ENCODE measurements around the gene KIAA1143. TPM values are rescaled to one million over a fixed set of nuclear protein-coding genes. Genes with fewer than 3 reads are reported as not detected.
A peak's percentile ranks its signal among the peaks of the same experiment; 100 is the strongest.

Gene KIAA1143
- total RNA-seq, 2 experiments from 2014 or later = 36.6 to 39.1 TPM

- POLR2A ChIA-PET = no interaction called here
- ATAC-seq = no peak
- Mint-ChIP-seq H3K4me3 (no peak overlapping the region), H3K27me3 (no peaks in the 10 kb centered on the region), H3K4me1 (ENCODE audit: low read depth) (no peaks in the 10 kb centered on the region), H3K27ac (no peak overlapping the region), H3K9me3 (peaks cover 70% of the 10 kb centered on the region), H3K36me3 (ENCODE audit: low read depth) (peaks cover 78% of the 10 kb centered on the region)
- no peak for TF ChIP-seq CTCF (IDR thresholded peaks at IDR 0.05)
- CTCF ChIA-PET = no interaction called here
- DNase-seq = no peak
- intact Hi-C loops (cut with micrococcal nuclease) = no loop called here
Measured at GRCh38 chr3:44721231-44722102, 40.0 kb downstream of the KIAA1143 start.

DNA sequence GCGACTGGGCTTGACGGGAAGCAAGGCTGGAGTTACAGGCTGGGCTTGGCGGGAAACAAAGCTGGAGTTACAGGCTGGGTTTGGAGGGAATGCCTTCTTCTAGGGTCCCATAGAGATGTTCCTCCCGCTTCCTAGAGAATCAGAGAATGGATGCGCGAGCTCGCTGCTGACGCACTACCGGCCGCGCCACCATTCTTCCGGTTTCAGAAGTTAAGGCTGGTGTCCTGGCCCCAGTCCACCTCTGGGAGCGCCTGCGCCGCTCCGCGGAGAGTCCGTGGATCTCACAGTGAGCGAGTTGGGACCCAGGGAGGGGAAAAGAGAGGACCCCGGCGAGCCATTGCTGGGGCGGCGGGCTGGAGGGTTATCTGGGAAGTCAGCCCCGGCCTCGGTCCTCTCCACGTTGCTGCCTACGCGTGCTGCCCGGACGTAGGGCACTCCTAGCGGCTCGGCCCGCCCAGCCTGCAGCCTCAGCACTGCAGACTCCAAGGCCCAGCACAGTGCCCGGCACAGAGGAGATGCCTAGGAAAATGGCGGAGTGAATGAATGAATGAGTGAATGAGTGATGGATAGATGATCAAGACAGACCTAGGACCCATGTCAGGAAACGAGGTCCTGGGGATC is 48.9 kb downstream of the KIAA1143 start, which contains the start of gene ZNF502:
ZNF502 (plus strand) TSS at position 206 of the 621 bp plus-strand sequence. CDS start 7,602 bp downstream, outside the sequence.
- H3K4me3 Mint-ChIP-seq = peak within 1 kb of the TSS; percentile 92
- CTCF ChIA-PET = interaction anchor here (0.8 to 1.6 kb wide), 4 partner anchors 17 to 93 kb away, joined by 3 to 9 read pairs (median 4); partner anchors contain the start of genes ZNF197 and ZNF501
- H3K27me3 Mint-ChIP-seq = peaks cover 16% of the 10 kb centered on the region
- peaks cover 38% of the 10 kb centered on the region for H3K9me3 Mint-ChIP-seq
- peak; percentile 95 for ATAC-seq
- peaks cover 52% of the 10 kb centered on the region for H3K36me3 Mint-ChIP-seq (ENCODE audit: low read depth)
- peak within 1 kb of the TSS; percentile 86 for H3K27ac Mint-ChIP-seq
- intact Hi-C loops (cut with micrococcal nuclease) = loop anchor here (1.0 to 10.0 kb wide), 2 partner anchors 17 to 178 kb away; partner anchors contain the start of gene ZNF501
- H3K4me1 Mint-ChIP-seq (ENCODE audit: low read depth) = peaks cover 18% of the 10 kb centered on the region
- peak; percentile 19 for TF ChIP-seq CTCF (IDR thresholded peaks at IDR 0.05)
- peak; percentile 84 for DNase-seq
- POLR2A ChIA-PET = interaction anchor here (0.9 to 1.8 kb wide), 4 partner anchors 14 to 72 kb away, joined by 3 to 8 read pairs (median 6); partner anchors contain the start of genes KIAA1143, KIF15 and ZNF501

Other genes starting within 250 kb of the KIAA1143 start
- 1 to 10 TPM; 4.0 to 4.7 TPM for gene ZKSCAN7, start 206.4 kb downstream of the KIAA1143 start, total RNA-seq
- gene ZNF660, start 176.7 kb downstream of the KIAA1143 start, total RNA-seq = 1 to 10 TPM; 1.0 to 1.2 TPM
- 10 to 100 TPM; 10.6 to 11.6 TPM for gene ZNF197, start 136.6 kb downstream of the KIAA1143 start, total RNA-seq
- 1 to 10 TPM; 5.4 to 5.8 TPM for gene ZNF35, start 112.9 kb downstream of the KIAA1143 start, total RNA-seq
- gene ZNF502, start 49.0 kb downstream of the KIAA1143 start, total RNA-seq = 1 to 10 TPM; 2.0 to 2.3 TPM
- 1 to 10 TPM; 2.7 to 3.2 TPM for gene ZNF501, start 32.0 kb downstream of the KIAA1143 start, total RNA-seq
- gene KIF15, start 175 bp upstream of the KIAA1143 start, total RNA-seq = 10 to 100 TPM; 38.1 to 41.9 TPM
- 10 to 100 TPM; 11.3 to 11.8 TPM for gene TMEM42, start 100.3 kb upstream of the KIAA1143 start, total RNA-seq
- gene TGM4, start 113.0 kb upstream of the KIAA1143 start, total RNA-seq = not detected
- gene ZDHHC3, start 214.6 kb upstream of the KIAA1143 start, total RNA-seq = 10 to 100 TPM; 28.6 to 36.0 TPM
- gene EXOSC7, start 214.6 kb upstream of the KIAA1143 start, total RNA-seq = 10 to 100 TPM; 79.8 to 80.7 TPM

All from activated CD8-positive, alpha-beta T cell treated with anti-CD3 and anti-CD28 coated beads for 36 hours (primary cell).